SH-SY5Y (cell line): ENCODE results near the gene BMP10.

Experiments
- GATA2 ChIP-seq: IDR thresholded peaks from 2 replicates; pipeline ENCODE4 v1.6.1; 2011; ENCODE audit warnings: mild to moderate bottlenecking, low read depth, low read length
- GATA3 ChIP-seq: IDR thresholded peaks from 2 replicates; pipeline ENCODE4 v1.6.1; 2011; ENCODE audit warnings: low read depth, mild to moderate bottlenecking, low read length, moderate library complexity

The BMP10 gene

DNA sequence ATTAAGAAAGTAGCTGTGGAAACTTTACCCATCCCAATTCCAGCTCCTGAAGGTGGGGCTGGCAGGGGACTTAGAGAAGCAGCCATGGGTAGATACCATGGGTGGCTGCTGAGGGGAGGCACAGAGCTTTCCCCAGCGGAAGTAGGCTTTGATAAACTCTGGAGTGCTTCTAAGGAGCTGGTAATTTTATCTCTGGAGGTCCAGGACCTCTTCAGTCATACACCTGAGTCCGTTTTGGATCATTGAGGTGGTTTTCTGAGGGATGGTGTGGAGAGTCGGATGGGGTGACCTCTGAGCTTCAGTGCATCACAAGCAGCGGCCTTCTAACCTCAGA, 36.7 kb upstream of the BMP10 start:
- TF ChIP-seq GATA2 = no peak
- no peak for TF ChIP-seq GATA3

- TF ChIP-seq GATA3 = no peak
- no peak for TF ChIP-seq GATA2
These were observed 36.2 kb upstream of the BMP10 start for GRCh38 chr2:68907232-68907919.

- TF ChIP-seq GATA2 = no peak
- no peak for TF ChIP-seq GATA3
These were observed 35.5 kb upstream of the BMP10 start for GRCh38 chr2:68906716-68907115.

- TF ChIP-seq GATA2 (no peak), GATA3 (no peak)
These were observed 33.9 kb upstream of the BMP10 start for GRCh38 chr2:68905116-68905515.

DNA sequence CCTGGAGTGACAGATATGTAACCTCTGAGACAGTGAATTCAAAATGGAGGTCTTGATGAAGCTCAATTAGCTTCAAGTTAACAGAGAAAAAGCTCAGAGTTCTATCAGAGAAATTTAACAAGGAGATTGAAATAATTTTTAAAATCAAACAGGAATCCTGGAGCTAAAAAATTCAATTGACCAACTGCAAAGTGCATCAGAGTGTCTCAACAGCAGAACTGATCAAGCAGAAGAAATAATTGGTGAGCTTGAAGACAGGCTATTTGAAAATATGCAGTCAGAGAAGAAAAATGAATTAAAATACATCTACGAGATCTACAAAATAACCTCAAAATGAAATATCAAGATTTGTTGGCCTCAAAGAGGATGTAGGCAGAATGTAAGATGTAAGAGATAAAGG, 30.4 kb upstream of the BMP10 start:
- TF ChIP-seq GATA3 = no peak
- no peak for TF ChIP-seq GATA2

GRCh38 chr2:68901199-68901514, 30.0 kb upstream of the BMP10 start:
- no peak for TF ChIP-seq GATA3
- no peak for TF ChIP-seq GATA2

- no peak for TF ChIP-seq GATA2
- TF ChIP-seq GATA3 = no peak
These were observed 29.4 kb upstream of the BMP10 start for GRCh38 chr2:68900496-68901198.

- TF ChIP-seq GATA3 = no peak
- TF ChIP-seq GATA2 = peak; percentile 57
These were observed 18.3 kb upstream of the BMP10 start for GRCh38 chr2:68889500-68889899.

- TF ChIP-seq GATA2 (no peak), GATA3 (no peak)
These were observed 17.8 kb upstream of the BMP10 start for GRCh38 chr2:68889021-68889420.

DNA sequence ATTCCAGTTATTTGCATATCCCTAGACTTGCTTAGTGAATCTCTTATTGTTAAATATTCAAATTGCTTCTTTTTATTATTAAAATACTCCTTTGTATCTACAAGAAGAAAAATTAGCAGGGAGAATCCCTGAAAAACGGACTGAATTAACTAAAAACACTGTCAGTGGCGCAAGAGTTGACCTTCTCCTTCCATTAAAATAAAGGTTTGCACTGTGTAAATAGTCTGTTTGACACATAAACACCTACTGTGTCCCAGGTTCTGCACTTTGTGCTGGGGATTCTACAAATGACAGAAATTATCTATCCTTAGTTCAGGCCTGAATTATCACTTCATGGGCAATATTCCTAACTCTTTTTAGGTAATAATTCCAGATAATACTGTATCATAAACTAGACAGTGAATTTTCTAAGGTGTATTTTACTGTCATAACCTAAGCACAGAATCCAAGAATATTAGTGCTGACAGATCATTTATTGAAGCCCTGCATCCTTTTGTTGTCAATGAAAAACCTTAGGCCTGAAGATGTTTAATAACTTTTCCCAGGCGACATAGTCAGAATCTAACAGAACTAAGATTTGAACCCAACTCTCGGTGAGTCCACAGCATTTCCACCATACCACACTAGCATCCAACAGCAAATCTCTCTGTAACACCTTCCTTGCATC, 17.0 kb upstream of the BMP10 start:
- no peak for TF ChIP-seq GATA3

- TF ChIP-seq GATA3 (no peak), GATA2 (no peak)
These were observed 14.5 kb upstream of the BMP10 start for GRCh38 chr2:68885811-68886075.

- TF ChIP-seq GATA2 = no peak
These were observed 14.0 kb upstream of the BMP10 start for GRCh38 chr2:68885074-68885810.

DNA sequence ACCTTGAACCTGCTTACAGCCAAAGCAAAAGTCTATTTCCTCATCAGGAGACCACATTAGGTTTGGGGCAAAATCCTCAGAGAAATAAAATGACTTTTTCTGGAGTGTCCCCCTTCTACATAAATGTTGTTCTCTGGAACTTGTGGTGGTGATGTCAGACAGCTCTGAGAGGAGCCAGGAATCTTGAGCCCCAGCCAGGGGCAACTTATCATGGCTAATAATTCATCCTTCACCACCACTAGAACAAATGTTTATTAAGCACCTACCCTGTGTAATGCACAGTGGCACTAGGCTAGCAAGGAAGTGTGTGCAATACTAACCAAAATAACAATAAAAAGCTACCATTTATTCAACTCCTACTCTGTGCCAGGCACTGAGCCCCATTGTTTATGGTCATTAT, 9.0 kb upstream of the BMP10 start:
- TF ChIP-seq GATA3 (no peak), GATA2 (no peak)

DNA sequence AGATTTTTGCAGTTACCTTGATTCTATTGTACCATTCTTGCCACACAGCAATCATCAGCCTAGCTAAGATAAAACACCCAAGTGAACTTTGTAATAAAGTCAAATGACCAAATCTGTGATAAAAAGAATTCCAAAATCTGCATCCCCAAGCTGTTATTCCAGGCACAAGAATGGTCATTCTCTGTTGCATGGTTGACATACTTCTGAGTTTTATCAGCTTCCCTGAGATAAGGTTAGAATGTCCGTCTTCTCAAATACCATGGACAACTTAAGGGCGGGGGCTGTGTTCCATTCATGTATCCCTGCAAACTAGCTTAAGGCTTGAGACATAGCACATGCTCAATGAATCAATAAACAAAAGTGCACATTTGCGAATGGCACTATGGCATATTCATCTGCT, 8.1 kb upstream of the BMP10 start:
- no peak for TF ChIP-seq GATA2
- TF ChIP-seq GATA3 = no peak

DNA sequence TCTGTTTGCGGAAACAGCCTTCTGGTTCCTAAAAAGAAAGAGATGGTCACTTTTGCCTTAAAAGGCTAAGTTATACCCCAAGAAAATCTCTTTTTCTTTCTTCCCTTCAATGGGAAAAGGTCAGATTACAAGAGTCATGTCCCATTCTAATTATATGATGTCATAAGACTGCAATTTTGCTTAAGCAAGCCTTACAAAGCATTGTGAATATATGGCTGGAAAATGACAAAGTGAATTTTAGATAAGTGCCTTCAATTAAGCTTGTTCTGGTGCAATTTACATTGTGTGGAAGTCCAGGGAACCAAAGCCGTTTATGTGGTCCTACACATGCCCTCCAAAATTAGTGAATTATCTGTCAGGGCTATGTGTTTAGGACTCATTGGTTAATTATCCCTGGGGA, 7.6 kb upstream of the BMP10 start:
- TF ChIP-seq GATA2 (no peak), GATA3 (no peak)
